Fibroblast of mammary gland (primary cell): Measurements from ENCODE around the gene PTMA.

ENCODE experiments used
- DNase-seq: peaks from one replicate; pipeline ENCODE4 v3.0.0-alpha.2; 2010; ENCODE audit warnings: low read depth
- H3K4me3 ChIP-seq: 2 replicates; pipeline ENCODE4 v1.5.1; 2011; ENCODE audit warnings: low read depth, mild to moderate bottlenecking, low read length, moderate library complexity; ENCODE audit not compliant: control insufficient read depth
- CTCF ChIP-seq: conservative IDR thresholded peaks from 2 replicates; pipeline ENCODE4 v1.5.1; 2011; ENCODE audit warnings: low read depth, low read length, inconsistent platforms; ENCODE audit not compliant: control insufficient read depth, insufficient read depth

The PTMA gene

GRCh38 chr2:231683292-231684235 is 24.8 kb upstream of the PTMA start:
- H3K4me3 ChIP-seq = no peak overlapping the region
- no peak for TF ChIP-seq CTCF
- no peak for DNase-seq

GRCh38 chr2:231684314-231685223 is 23.8 kb upstream of the PTMA start:
- no peak for TF ChIP-seq CTCF
- no peak overlapping the region for H3K4me3 ChIP-seq
- no peak for DNase-seq

- peak; percentile 13 for TF ChIP-seq CTCF
Observed at GRCh38 chr2:231685349-231686191, 22.8 kb upstream of the PTMA start.

GRCh38 chr2:231686192-231687100 is 21.9 kb upstream of the PTMA start:
- DNase-seq = no peak
- TF ChIP-seq CTCF = no peak
- H3K4me3 ChIP-seq = no peak overlapping the region

More at GRCh38 chr2:231685349-231686191, 22.8 kb upstream of the PTMA start:
- no peak overlapping the region for H3K4me3 ChIP-seq
- no peak for DNase-seq

GRCh38 chr2:231687133-231687852 is 21.0 kb upstream of the PTMA start:
- peak; percentile 46 for DNase-seq
- peak; percentile 55 for TF ChIP-seq CTCF
- H3K4me3 ChIP-seq = no peak overlapping the region
